Measurements from ENCODE around the gene OR10Z1. TPM values are rescaled to one million over a fixed set of nuclear protein-coding genes. Genes with fewer than 3 reads are reported as not detected.

OR10Z1 gene
- total RNA-seq, 4 donors from 2014 or later: not detected

DNA sequence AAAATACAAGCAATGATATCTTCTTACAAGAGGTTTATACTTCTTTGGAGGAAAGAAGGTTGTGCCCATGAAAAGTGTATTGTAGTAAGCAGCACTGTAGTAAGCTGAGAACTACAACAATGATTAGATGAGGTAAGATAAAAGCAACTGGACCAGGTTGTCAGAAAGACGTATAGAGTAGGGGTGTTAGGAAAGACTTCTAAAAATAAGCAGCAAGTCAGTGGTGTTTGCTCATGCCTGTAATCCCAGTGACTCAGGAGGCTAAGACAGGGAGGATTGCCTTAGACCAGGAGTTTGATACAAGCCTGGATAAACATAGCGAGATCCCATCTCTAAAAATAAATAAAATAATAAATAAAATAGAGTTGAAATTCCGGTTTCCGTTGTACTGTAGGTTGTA is 21.1 kb upstream of the OR10Z1 start:
- in situ Hi-C loops (cut with MboI; ENCODE audit: low pct_ligation_motif_present in 1 of 4, low pct_unique_long_range_greater_than_20kb in 1 of 4, low sequenced_read_pairs in 3 of 4) (no loop called here), intact Hi-C loops (cut with DNase I; ENCODE audit: low total_unique reads) (no loop called here)
- DNase-seq: no peak
- Histone ChIP-seq H3K9me3 (peaks cover 0 to 4% of the 10 kb centered on the region in 2 donors), H3K36me3 (no peaks in the 10 kb centered on the region), H3K27ac (no peak overlapping the region), H3K4me1 (no peaks in the 10 kb centered on the region), H3K4me3 (no peak overlapping the region), H3K27me3 (no peaks in the 10 kb centered on the region)
- WGBS, 2 donors (ENCODE audit: low coverage in 1 of 2): 74 to 86% methylated on average over 4 of the region's 4 CpGs
- TF ChIP-seq POLR2A (IDR thresholded peaks at IDR 0.05) (no peak), EP300 (IDR thresholded peaks at IDR 0.05; ENCODE audit: low read depth) (no peak), POLR2AphosphoS5 (IDR thresholded peaks at IDR 0.05) (no peak)
- TF ChIP-seq, protein P1, sequence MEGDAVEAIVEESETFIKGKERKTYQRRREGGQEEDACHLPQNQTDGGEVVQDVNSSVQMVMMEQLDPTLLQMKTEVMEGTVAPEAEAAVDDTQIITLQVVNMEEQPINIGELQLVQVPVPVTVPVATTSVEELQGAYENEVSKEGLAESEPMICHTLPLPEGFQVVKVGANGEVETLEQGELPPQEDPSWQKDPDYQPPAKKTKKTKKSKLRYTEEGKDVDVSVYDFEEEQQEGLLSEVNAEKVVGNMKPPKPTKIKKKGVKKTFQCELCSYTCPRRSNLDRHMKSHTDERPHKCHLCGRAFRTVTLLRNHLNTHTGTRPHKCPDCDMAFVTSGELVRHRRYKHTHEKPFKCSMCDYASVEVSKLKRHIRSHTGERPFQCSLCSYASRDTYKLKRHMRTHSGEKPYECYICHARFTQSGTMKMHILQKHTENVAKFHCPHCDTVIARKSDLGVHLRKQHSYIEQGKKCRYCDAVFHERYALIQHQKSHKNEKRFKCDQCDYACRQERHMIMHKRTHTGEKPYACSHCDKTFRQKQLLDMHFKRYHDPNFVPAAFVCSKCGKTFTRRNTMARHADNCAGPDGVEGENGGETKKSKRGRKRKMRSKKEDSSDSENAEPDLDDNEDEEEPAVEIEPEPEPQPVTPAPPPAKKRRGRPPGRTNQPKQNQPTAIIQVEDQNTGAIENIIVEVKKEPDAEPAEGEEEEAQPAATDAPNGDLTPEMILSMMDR (IDR thresholded peaks at IDR 0.05): no peak

DNA sequence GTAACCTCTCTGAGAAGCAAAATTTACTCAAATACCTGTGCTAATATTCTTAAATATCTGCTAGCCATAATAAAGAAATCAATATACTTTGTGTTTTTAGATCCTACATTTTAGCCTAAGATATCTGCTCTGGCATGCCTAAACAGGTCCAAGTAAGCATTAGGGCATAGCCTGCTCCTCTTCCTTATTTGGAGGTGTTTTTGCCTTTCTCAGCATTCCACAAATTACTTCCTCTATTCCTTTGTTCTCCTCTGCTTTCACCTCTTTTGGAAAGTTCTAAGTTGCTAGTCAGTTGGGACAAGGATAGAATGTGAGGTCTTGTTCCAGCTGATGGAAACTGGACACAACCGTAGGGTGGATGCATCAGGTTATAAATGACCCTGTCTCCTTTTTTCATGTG is 18.1 kb upstream of the OR10Z1 start:
- WGBS, 2 donors (ENCODE audit: low coverage in 1 of 2): 90 to 100% methylated on average over 1 of the region's 1 CpG
- DNase-seq: no peak
- in situ Hi-C loops (cut with MboI; ENCODE audit: low pct_ligation_motif_present in 1 of 4, low pct_unique_long_range_greater_than_20kb in 1 of 4, low sequenced_read_pairs in 3 of 4): no loop called here
- Histone ChIP-seq H3K9me3 (peaks cover 0 to 4% of the 10 kb centered on the region in 2 donors), H3K36me3 (no peaks in the 10 kb centered on the region), H3K27me3 (no peaks in the 10 kb centered on the region), H3K4me1 (no peaks in the 10 kb centered on the region), H3K27ac (no peak overlapping the region), H3K4me3 (no peak overlapping the region)
- TF ChIP-seq POLR2A (IDR thresholded peaks at IDR 0.05) (no peak), POLR2AphosphoS5 (IDR thresholded peaks at IDR 0.05) (no peak), EP300 (IDR thresholded peaks at IDR 0.05; ENCODE audit: low read depth) (no peak)
- TF ChIP-seq, protein P1 (IDR thresholded peaks at IDR 0.05): no peak
- intact Hi-C loops (cut with DNase I; ENCODE audit: low total_unique reads): no loop called here

DNA sequence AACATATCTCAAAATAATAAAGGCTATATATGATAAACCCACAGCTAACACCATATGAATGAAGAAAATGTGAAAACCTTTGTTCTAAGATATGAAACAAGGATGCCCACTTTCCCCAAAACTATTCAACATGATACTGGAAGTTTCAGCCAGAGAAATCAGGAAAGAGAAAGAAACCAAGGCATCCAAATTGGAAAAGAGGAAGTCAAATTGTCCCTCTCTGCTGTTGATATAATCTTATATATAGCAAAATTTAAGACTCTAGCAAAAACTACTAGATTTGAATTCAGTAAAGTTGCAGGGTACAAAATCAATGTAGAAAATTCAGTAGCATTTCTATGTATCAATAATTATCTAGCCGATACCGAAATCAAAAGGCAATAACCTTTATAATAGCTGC is 4.3 kb upstream of the OR10Z1 start:
- Histone ChIP-seq H3K27ac (no peak overlapping the region), H3K4me1 (no peaks in the 10 kb centered on the region), H3K4me3 (no peak overlapping the region), H3K36me3 (no peaks in the 10 kb centered on the region), H3K27me3 (no peaks in the 10 kb centered on the region), H3K9me3 (peaks cover 0 to 9% of the 10 kb centered on the region in 2 donors)
- intact Hi-C loops (cut with DNase I; ENCODE audit: low total_unique reads): no loop called here
- no peak for TF ChIP-seq POLR2A (IDR thresholded peaks at IDR 0.05)
- no peak for TF ChIP-seq POLR2AphosphoS5 (IDR thresholded peaks at IDR 0.05)
- TF ChIP-seq EP300 (IDR thresholded peaks at IDR 0.05; ENCODE audit: low read depth): no peak
- TF ChIP-seq, protein P1 (IDR thresholded peaks at IDR 0.05): no peak
- WGBS, 2 donors (ENCODE audit: low coverage in 1 of 2): 81 to 98% methylated on average over 2 of the region's 2 CpGs
- DNase-seq: no peak
- in situ Hi-C loops (cut with MboI; ENCODE audit: low pct_ligation_motif_present in 1 of 4, low pct_unique_long_range_greater_than_20kb in 1 of 4, low sequenced_read_pairs in 3 of 4): no loop called here

DNA sequence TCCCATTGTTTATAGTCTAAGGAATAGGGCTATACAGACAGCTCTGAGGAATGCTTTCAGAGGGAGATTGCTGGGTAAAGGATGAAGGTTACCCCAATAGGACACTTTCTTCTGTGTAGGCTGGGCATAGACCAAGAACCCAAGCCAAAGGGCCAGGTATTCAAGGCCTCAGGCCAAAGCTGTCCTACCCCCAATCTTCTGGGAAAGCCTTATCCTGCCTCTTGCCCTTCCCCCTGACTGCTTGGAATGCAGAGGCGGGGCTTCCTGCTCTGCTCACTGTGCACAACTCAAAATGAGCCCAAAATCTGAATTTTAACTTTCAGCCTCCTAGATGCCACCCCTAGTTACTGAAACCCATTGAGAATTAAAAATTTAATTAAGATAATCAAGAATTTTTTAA is 2.2 kb downstream of the OR10Z1 start:
- no peak for TF ChIP-seq POLR2A (IDR thresholded peaks at IDR 0.05)
- TF ChIP-seq, protein P1 (IDR thresholded peaks at IDR 0.05): no peak
- TF ChIP-seq POLR2AphosphoS5 (IDR thresholded peaks at IDR 0.05): no peak
- no peak for TF ChIP-seq EP300 (IDR thresholded peaks at IDR 0.05; ENCODE audit: low read depth)
- no peaks in the 10 kb centered on the region for H3K9me3 ChIP-seq
- in situ Hi-C loops (cut with MboI; ENCODE audit: low pct_ligation_motif_present in 1 of 4, low pct_unique_long_range_greater_than_20kb in 1 of 4, low sequenced_read_pairs in 3 of 4): no loop called here
- no peak overlapping the region for H3K4me3 ChIP-seq
- H3K27ac ChIP-seq: no peak overlapping the region
- H3K36me3 ChIP-seq: no peaks in the 10 kb centered on the region
- intact Hi-C loops (cut with DNase I; ENCODE audit: low total_unique reads): no loop called here
- 67 to 81% methylated on average over 1 of the region's 1 CpG for WGBS, 2 donors (ENCODE audit: low coverage in 1 of 2)
- no peaks in the 10 kb centered on the region for H3K27me3 ChIP-seq
- no peaks in the 10 kb centered on the region for H3K4me1 ChIP-seq
- DNase-seq: no peak
